CD4-positive, alpha-beta memory T cell (primary cell): ENCODE measurements around the gene SLC11A2. TPM values are rescaled to one million over a fixed set of nuclear protein-coding genes. Genes with fewer than 3 reads are reported as not detected.

Source experiments
- CTCF ChIA-PET: fragments of 350-600 bp; sonication (Branson Sonifier 250); formaldehyde crosslinking; loops from one replicate; lab custom pipeline; 2021; ENCODE audit warnings: inconsistent platforms; ENCODE audit not compliant: partially characterized antibody; lab: Charles Lee
- POLR2A ChIA-PET: fragments of 350-600 bp; sonication (Branson Sonifier 250); formaldehyde crosslinking; loops from one replicate; lab custom pipeline; 2021; ENCODE audit not compliant: partially characterized antibody; lab: Charles Lee
- DNase-seq, 5 donors: peaks; one replicate each; pipeline versions ENCODE4 v3.0.0 to v3.0.0-alpha.2; 2020 to 2022; ENCODE audit warnings: mixed read lengths in 1 of 5
- H3K27ac ChIP-seq: one replicate; pipeline ENCODE4 v1.7.0; 2013; ENCODE audit warnings: low read depth, low read length
- H3K27me3 ChIP-seq: 2 replicates; pipeline ENCODE4 v1.7.0; 2013; ENCODE audit warnings: mild to moderate bottlenecking, low read length, moderate library complexity; ENCODE audit not compliant: insufficient read depth
- H3K36me3 ChIP-seq: 2 replicates; pipeline ENCODE4 v1.7.0; 2013; ENCODE audit warnings: mild to moderate bottlenecking, low read length, moderate library complexity; ENCODE audit not compliant: insufficient read depth
- H3K4me1 ChIP-seq: 2 replicates; pipeline ENCODE4 v1.7.0; 2013; ENCODE audit warnings: mild to moderate bottlenecking, low read length, moderate library complexity; ENCODE audit not compliant: insufficient read depth
- H3K4me3 ChIP-seq, 2 donors: one replicate each; pipeline ENCODE4 v1.7.0; 2013; ENCODE audit warnings: low read length in 2 of 2, mild to moderate bottlenecking in 1 of 2
- H3K9me3 ChIP-seq, 2 donors: one replicate each; pipeline ENCODE4 v1.7.0; 2013; ENCODE audit warnings: low read length in 2 of 2, control low read depth in 1 of 2; ENCODE audit not compliant: control insufficient read depth in 1 of 2
- H3K27ac Mint-ChIP-seq, 7 donors: one replicate each; pipeline ENCODE4 v1.8.0; 2020 to 2021; ENCODE audit warnings: mixed read lengths in 7 of 7, mild to moderate bottlenecking in 6 of 7, inconsistent platforms in 3 of 7, moderate library complexity in 3 of 7
- H3K27me3 Mint-ChIP-seq, 2 donors: one replicate each; pipeline ENCODE4 v1.8.0; 2020 to 2021; ENCODE audit warnings: mixed read lengths in 2 of 2
- H3K36me3 Mint-ChIP-seq, 2 donors: one replicate each; pipeline ENCODE4 v1.8.0; 2020 to 2021; ENCODE audit warnings: mixed read lengths in 2 of 2, inconsistent platforms in 1 of 2, mild to moderate bottlenecking in 1 of 2
- H3K4me1 Mint-ChIP-seq, 4 donors: one replicate each; pipeline ENCODE4 v1.8.0; 2020 to 2021; ENCODE audit warnings: mixed read lengths in 4 of 4, mild to moderate bottlenecking in 1 of 4
- H3K4me3 Mint-ChIP-seq, 8 donors: one replicate each; pipeline ENCODE4 v1.8.0; 2020 to 2021; ENCODE audit warnings: mixed read lengths in 8 of 8, mild to moderate bottlenecking in 7 of 8, moderate library complexity in 6 of 8, inconsistent platforms in 3 of 8
- H3K9me3 Mint-ChIP-seq, 8 donors: one replicate each; pipeline ENCODE4 v1.8.0; 2020 to 2021; ENCODE audit warnings: mixed read lengths in 8 of 8, mild to moderate bottlenecking in 5 of 8, inconsistent platforms in 3 of 8, moderate library complexity in 1 of 8
- intact Hi-C: fragments of 100-400 bp; cut with micrococcal nuclease; formaldehyde crosslinking; loops from one replicate; pipeline ENCODE4 v1.15.1; 2023
- polyA plus RNA-seq, 2 donors: library from polyadenylated mRNA; unstranded; fragments of 300-500 nt; fragmentation: Illumina TruSeq; gene quantifications; one replicate each; pipeline ENCODE4 v1.2.3, GENCODE V29; 2021
- total RNA-seq, 2 experiments: library from RNA; stranded (reverse); gene quantifications; one replicate each; pipeline ENCODE4 v1.2.3, GENCODE V29; 2021

Gene SLC11A2
- total and polyA plus RNA-seq, 4 experiments from 2014 or later, result 7.4 to 62.7 (median 37.0) TPM

- POLR2A ChIA-PET, result no interaction called here
- DNase-seq, result no peak
- no peaks in the 10 kb centered on the region for H3K4me1 ChIP-seq
- no peak overlapping the region for H3K27ac ChIP-seq
- CTCF ChIA-PET, result interaction anchor here (1.4 kb wide), 1 partner anchor 13 kb away, joined by 5 read pairs; no protein-coding TSS in a partner anchor
- no peaks in the 10 kb centered on the region for H3K9me3 ChIP-seq
- peaks cover 45% of the 10 kb centered on the region for H3K36me3 ChIP-seq
- Mint-ChIP-seq H3K4me3 (no peak overlapping the region), H3K36me3 (peaks cover 52 to 65% of the 10 kb centered on the region in 2 donors), H3K4me1 (peaks cover 0 to 1% (median 0%) of the 10 kb centered on the region in 4 donors), H3K27me3 (no peaks in the 10 kb centered on the region), H3K27ac (peak overlapping the region in 3 of 7 donors; percentile 14 to 70 (median 53)), H3K9me3 (no peaks in the 10 kb centered on the region)
- H3K27me3 ChIP-seq, result no peaks in the 10 kb centered on the region
- intact Hi-C loops, result no loop called here
- no peak overlapping the region for H3K4me3 ChIP-seq
These were observed 27.1 kb downstream of the SLC11A2 start for GRCh38 chr12:50999093-50999492.

GRCh38 chr12:50992819-50993218, 33.4 kb downstream of the SLC11A2 start:
- H3K4me1 Mint-ChIP-seq, result peaks cover 0 to 1% (median 0%) of the 10 kb centered on the region in 4 donors
- Histone ChIP-seq H3K27ac (no peak overlapping the region), H3K9me3 (no peaks in the 10 kb centered on the region), H3K36me3 (peaks cover 64% of the 10 kb centered on the region), H3K4me1 (no peaks in the 10 kb centered on the region), H3K4me3 (no peak overlapping the region), H3K27me3 (no peaks in the 10 kb centered on the region)
- no peaks in the 10 kb centered on the region for H3K27me3 Mint-ChIP-seq
- ChIA-PET CTCF (no interaction called here), POLR2A (no interaction called here)
- H3K9me3 Mint-ChIP-seq, result no peaks in the 10 kb centered on the region
- no peak for DNase-seq
- intact Hi-C loops, result no loop called here
- no peak overlapping the region for H3K4me3 Mint-ChIP-seq
- H3K27ac Mint-ChIP-seq, result no peak overlapping the region
- H3K36me3 Mint-ChIP-seq, result peaks cover 67 to 75% of the 10 kb centered on the region in 2 donors

- CTCF ChIA-PET, result interaction anchor here (1.9 kb wide), 1 partner anchor 226 kb away, joined by 6 read pairs; no protein-coding TSS in a partner anchor
- Histone ChIP-seq H3K9me3 (no peaks in the 10 kb centered on the region), H3K4me1 (no peaks in the 10 kb centered on the region), H3K27ac (no peak overlapping the region), H3K4me3 (no peak overlapping the region), H3K36me3 (peaks cover 58% of the 10 kb centered on the region), H3K27me3 (no peaks in the 10 kb centered on the region)
- intact Hi-C loops, result no loop called here
- no peaks in the 10 kb centered on the region for H3K27me3 Mint-ChIP-seq
- H3K27ac Mint-ChIP-seq, result peak overlapping the region in 1 of 7 donors; percentile 23
- H3K36me3 Mint-ChIP-seq, result peaks cover 65 to 73% of the 10 kb centered on the region in 2 donors
- H3K9me3 Mint-ChIP-seq, result no peaks in the 10 kb centered on the region
- H3K4me1 Mint-ChIP-seq, result peaks cover 0 to 6% (median 4%) of the 10 kb centered on the region in 4 donors
- POLR2A ChIA-PET, result no interaction called here
- no peak overlapping the region for H3K4me3 Mint-ChIP-seq
- DNase-seq, result no peak
These were observed 34.9 kb downstream of the SLC11A2 start for GRCh38 chr12:50991291-50991690.

- Histone ChIP-seq H3K4me3 (no peak overlapping the region), H3K9me3 (no peaks in the 10 kb centered on the region), H3K36me3 (peaks cover 54% of the 10 kb centered on the region), H3K27ac (no peak overlapping the region), H3K27me3 (no peaks in the 10 kb centered on the region), H3K4me1 (no peaks in the 10 kb centered on the region)
- intact Hi-C loops, result no loop called here
- no peak for DNase-seq
- CTCF ChIA-PET, result interaction anchor here (1.9 kb wide), 1 partner anchor 226 kb away, joined by 6 read pairs; no protein-coding TSS in a partner anchor
- Mint-ChIP-seq H3K27me3 (no peaks in the 10 kb centered on the region), H3K36me3 (peaks cover 61 to 73% of the 10 kb centered on the region in 2 donors), H3K4me3 (no peak overlapping the region), H3K9me3 (no peaks in the 10 kb centered on the region), H3K4me1 (peaks cover 0 to 6% (median 4%) of the 10 kb centered on the region in 4 donors), H3K27ac (peak overlapping the region in 3 of 7 donors; percentile 2 to 57 (median 24))
- POLR2A ChIA-PET, result no interaction called here
These were observed 35.4 kb downstream of the SLC11A2 start for GRCh38 chr12:50990791-50991190.

GRCh38 chr12:50990147-50990727, 35.9 kb downstream of the SLC11A2 start:
- Mint-ChIP-seq H3K4me3 (no peak overlapping the region), H3K27me3 (no peaks in the 10 kb centered on the region)

GRCh38 chr12:50988871-50989270, 37.3 kb downstream of the SLC11A2 start:
- Histone ChIP-seq H3K4me1 (no peaks in the 10 kb centered on the region), H3K4me3 (no peak overlapping the region), H3K27me3 (no peaks in the 10 kb centered on the region), H3K27ac (no peak overlapping the region), H3K36me3 (peaks cover 37% of the 10 kb centered on the region), H3K9me3 (no peaks in the 10 kb centered on the region)
- POLR2A ChIA-PET, result no interaction called here
- intact Hi-C loops, result no loop called here
- H3K4me3 Mint-ChIP-seq, result no peak overlapping the region
- H3K27ac Mint-ChIP-seq, result peak overlapping the region in 4 of 7 donors; percentile 22 to 48 (median 38)
- no peak for DNase-seq
- CTCF ChIA-PET, result interaction anchor here (5.3 to 5.6 kb wide), 2 partner anchors 162 to 225 kb away, joined by 47 to 49 read pairs; partner anchors contain the start of gene ATF1
- no peaks in the 10 kb centered on the region for H3K9me3 Mint-ChIP-seq
- H3K4me1 Mint-ChIP-seq, result peaks cover 0 to 6% (median 4%) of the 10 kb centered on the region in 4 donors
- no peaks in the 10 kb centered on the region for H3K27me3 Mint-ChIP-seq
- H3K36me3 Mint-ChIP-seq, result peaks cover 47 to 61% of the 10 kb centered on the region in 2 donors

More at GRCh38 chr12:50990147-50990727, 35.9 kb downstream of the SLC11A2 start:
- H3K27ac ChIP-seq, result no peak overlapping the region
- H3K4me1 ChIP-seq, result no peaks in the 10 kb centered on the region
- H3K27me3 ChIP-seq, result no peaks in the 10 kb centered on the region
- H3K4me3 ChIP-seq, result no peak overlapping the region
- H3K36me3 ChIP-seq, result peaks cover 48% of the 10 kb centered on the region
- H3K27ac Mint-ChIP-seq, result peak overlapping the region in 3 of 7 donors; percentile 24 to 57 (median 25)
- H3K9me3 ChIP-seq, result no peaks in the 10 kb centered on the region
- H3K9me3 Mint-ChIP-seq, result no peaks in the 10 kb centered on the region
- ChIA-PET CTCF (interaction anchor here (1.9 kb wide), 1 partner anchor 225 kb away, joined by 6 read pairs; no protein-coding TSS in a partner anchor), POLR2A (no interaction called here)
- no peak for DNase-seq
- H3K36me3 Mint-ChIP-seq, result peaks cover 55 to 67% of the 10 kb centered on the region in 2 donors
- intact Hi-C loops, result no loop called here
- peaks cover 0 to 6% (median 4%) of the 10 kb centered on the region in 4 donors for H3K4me1 Mint-ChIP-seq

GRCh38 chr12:50988051-50988450, 38.1 kb downstream of the SLC11A2 start:
- Histone ChIP-seq H3K4me1 (no peaks in the 10 kb centered on the region), H3K27ac (no peak overlapping the region), H3K4me3 (no peak overlapping the region), H3K27me3 (no peaks in the 10 kb centered on the region), H3K36me3 (peaks cover 37% of the 10 kb centered on the region), H3K9me3 (no peaks in the 10 kb centered on the region)
- Mint-ChIP-seq H3K27me3 (no peaks in the 10 kb centered on the region), H3K9me3 (no peaks in the 10 kb centered on the region), H3K4me3 (no peak overlapping the region), H3K36me3 (peaks cover 47 to 59% of the 10 kb centered on the region in 2 donors), H3K4me1 (peaks cover 0 to 6% (median 4%) of the 10 kb centered on the region in 4 donors), H3K27ac (peak overlapping the region in 3 of 7 donors; percentile 5 to 65 (median 37))
- ChIA-PET POLR2A (interaction anchor here (1.6 kb wide), 1 partner anchor 38 kb away, joined by 6 read pairs; the partner anchor contains the start of gene SLC11A2), CTCF (interaction anchor here (0.6 to 5.6 kb wide), 11 partner anchors 19 to 838 kb away, joined by 3 to 49 read pairs (median 5); partner anchors contain the start of genes ATF1 and SLC11A2)
- intact Hi-C loops, result no loop called here
- DNase-seq, result no peak
